IPS-15b (cell line): ENCODE results near the gene KCNH2.
"Not testable (repeated sequence)": the region's sequence is repeated elsewhere in the genome, so short reads cannot be mapped to it uniquely, and the experiment has no call there.

Source experiments
- H3K27me3 ChIP-seq: one replicate; pipeline ENCODE4 v1.6.1; 2013; ENCODE audit warnings: low read length; ENCODE audit not compliant: control insufficient read depth, insufficient read depth
- H3K36me3 ChIP-seq: one replicate; pipeline ENCODE4 v1.6.1; 2013; ENCODE audit warnings: low read length; ENCODE audit not compliant: control insufficient read depth, insufficient read depth
- H3K4me1 ChIP-seq: one replicate; pipeline ENCODE4 v1.6.1; 2013; ENCODE audit warnings: mild to moderate bottlenecking, low read length; ENCODE audit not compliant: control insufficient read depth, insufficient read depth
- H3K4me3 ChIP-seq: one replicate; pipeline ENCODE4 v1.5.1; 2013; ENCODE audit warnings: low read depth, low read length
- H3K9ac ChIP-seq: one replicate; pipeline ENCODE4 v1.6.1; 2013; ENCODE audit warnings: low read depth, mild to moderate bottlenecking, low read length
- H3K9me3 ChIP-seq: one replicate; pipeline ENCODE4 v1.6.1; 2013; ENCODE audit warnings: mild to moderate bottlenecking, low read length; ENCODE audit not compliant: control insufficient read depth, insufficient read depth

The KCNH2 gene

DNA sequence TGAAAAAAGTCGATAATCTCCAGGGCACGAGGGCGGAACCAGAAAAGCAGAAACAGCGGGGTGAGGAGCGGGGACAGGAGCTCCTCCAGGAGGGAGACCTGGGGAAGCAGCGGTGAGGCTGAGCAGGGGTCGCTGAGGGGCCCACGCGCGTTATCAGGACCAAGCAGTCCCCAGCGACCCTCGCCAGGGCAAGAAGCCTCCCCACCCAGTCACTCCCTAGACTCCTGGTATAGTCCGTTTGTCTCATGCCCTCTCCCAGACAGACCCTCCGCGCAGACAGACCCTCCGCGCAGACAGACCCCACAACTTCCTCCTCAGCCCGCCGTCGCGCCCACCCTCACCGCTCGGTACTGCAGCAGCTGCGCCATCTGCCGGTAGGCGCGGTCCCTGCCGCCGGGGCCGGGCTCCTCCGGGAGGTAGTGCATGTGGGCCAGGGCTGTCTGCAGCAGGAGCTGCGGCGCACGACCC lies 39.9 kb upstream of the KCNH2 start:
- peaks cover 57% of the 10 kb centered on the region for H3K27me3 ChIP-seq
- H3K9ac ChIP-seq, result no peak overlapping the region
- peak overlapping the region; percentile 41 for H3K4me3 ChIP-seq
- H3K9me3 ChIP-seq, result no peaks in the 10 kb centered on the region
- no peaks in the 10 kb centered on the region for H3K36me3 ChIP-seq
- H3K4me1 ChIP-seq, result no peaks in the 10 kb centered on the region

GRCh38 chr7:151017370-151017952 lies 39.3 kb upstream of the KCNH2 start:
- no peaks in the 10 kb centered on the region for H3K36me3 ChIP-seq
- peak overlapping the region; percentile 41 for H3K4me3 ChIP-seq
- no peak overlapping the region for H3K9ac ChIP-seq
- H3K27me3 ChIP-seq, result peaks cover 59% of the 10 kb centered on the region
- peaks cover 1% of the 10 kb centered on the region for H3K4me1 ChIP-seq
- H3K9me3 ChIP-seq, result no peaks in the 10 kb centered on the region

- Histone ChIP-seq H3K36me3 (no peaks in the 10 kb centered on the region), H3K9ac (no peak overlapping the region), H3K9me3 (no peaks in the 10 kb centered on the region), H3K4me3 (no peak overlapping the region), H3K27me3 (peaks cover 61% of the 10 kb centered on the region), H3K4me1 (peaks cover 4% of the 10 kb centered on the region)
Observed at GRCh38 chr7:151016942-151017341, 38.8 kb upstream of the KCNH2 start.

GRCh38 chr7:151016505-151016904 lies 38.4 kb upstream of the KCNH2 start:
- Histone ChIP-seq H3K9ac (no peak overlapping the region), H3K27me3 (peaks cover 61% of the 10 kb centered on the region), H3K4me1 (peaks cover 4% of the 10 kb centered on the region), H3K4me3 (no peak overlapping the region), H3K36me3 (no peaks in the 10 kb centered on the region), H3K9me3 (no peaks in the 10 kb centered on the region)

DNA sequence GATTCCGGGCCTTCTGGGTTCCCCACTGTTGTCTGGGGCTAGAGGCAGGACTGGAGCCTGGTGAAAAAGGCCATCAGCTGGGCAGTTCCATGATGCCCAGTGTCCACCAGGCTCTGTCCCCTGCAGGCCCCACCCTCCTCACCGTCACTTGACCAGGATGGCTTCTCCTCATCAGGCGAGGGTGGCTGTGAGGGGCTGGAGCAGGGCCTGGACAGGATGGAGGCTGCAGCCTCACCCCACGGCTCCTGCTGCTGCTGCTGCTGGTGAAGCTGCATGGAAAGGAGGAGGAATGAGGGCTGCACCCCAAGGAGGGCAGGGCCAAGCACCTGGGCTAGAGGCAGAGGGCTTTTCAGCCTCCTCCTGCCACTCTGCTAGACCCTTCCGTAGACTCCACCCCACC lies 37.8 kb upstream of the KCNH2 start:
- Histone ChIP-seq H3K27me3 (peaks cover 61% of the 10 kb centered on the region), H3K36me3 (no peaks in the 10 kb centered on the region)

DNA sequence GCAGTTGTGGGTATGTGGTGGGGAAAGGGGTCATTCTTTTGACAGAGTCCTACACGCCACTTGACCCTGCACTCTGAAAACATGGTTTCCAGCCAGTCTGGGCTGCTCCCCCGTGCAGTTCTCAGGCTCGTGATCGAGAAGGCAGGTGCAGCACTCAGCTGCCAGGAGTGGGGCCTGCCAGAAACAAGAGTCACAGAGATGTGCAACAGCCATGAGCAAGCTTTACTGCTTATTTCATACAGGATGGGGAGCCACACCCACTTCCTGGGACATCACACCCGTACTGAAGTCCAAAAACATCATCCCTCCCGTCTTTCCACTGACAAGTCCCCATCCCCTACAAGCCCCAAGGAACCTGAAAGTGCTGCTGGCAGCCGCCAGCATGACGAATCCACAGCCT lies 36.8 kb upstream of the KCNH2 start:
- Histone ChIP-seq H3K4me1 (peaks cover 4% of the 10 kb centered on the region), H3K4me3 (no peak overlapping the region), H3K9ac (no peak overlapping the region), H3K9me3 (no peaks in the 10 kb centered on the region), H3K27me3 (peaks cover 50% of the 10 kb centered on the region), H3K36me3 (no peaks in the 10 kb centered on the region)

More for the DNA sequence above, 37.8 kb upstream of the KCNH2 start:
- Histone ChIP-seq H3K9ac (no peak overlapping the region), H3K4me1 (peaks cover 4% of the 10 kb centered on the region), H3K9me3 (no peaks in the 10 kb centered on the region), H3K4me3 (no peak overlapping the region)

GRCh38 chr7:151013733-151014497 lies 35.8 kb upstream of the KCNH2 start:
- Histone ChIP-seq H3K4me3 (peak overlapping the region; percentile 53), H3K36me3 (no peaks in the 10 kb centered on the region), H3K9me3 (no peaks in the 10 kb centered on the region), H3K9ac (no peak overlapping the region), H3K27me3 (peaks cover 40% of the 10 kb centered on the region), H3K4me1 (peaks cover 4% of the 10 kb centered on the region)

- peak overlapping the region; percentile 52 for H3K4me3 ChIP-seq
Observed at GRCh38 chr7:151013356-151013732, 35.2 kb upstream of the KCNH2 start.

DNA sequence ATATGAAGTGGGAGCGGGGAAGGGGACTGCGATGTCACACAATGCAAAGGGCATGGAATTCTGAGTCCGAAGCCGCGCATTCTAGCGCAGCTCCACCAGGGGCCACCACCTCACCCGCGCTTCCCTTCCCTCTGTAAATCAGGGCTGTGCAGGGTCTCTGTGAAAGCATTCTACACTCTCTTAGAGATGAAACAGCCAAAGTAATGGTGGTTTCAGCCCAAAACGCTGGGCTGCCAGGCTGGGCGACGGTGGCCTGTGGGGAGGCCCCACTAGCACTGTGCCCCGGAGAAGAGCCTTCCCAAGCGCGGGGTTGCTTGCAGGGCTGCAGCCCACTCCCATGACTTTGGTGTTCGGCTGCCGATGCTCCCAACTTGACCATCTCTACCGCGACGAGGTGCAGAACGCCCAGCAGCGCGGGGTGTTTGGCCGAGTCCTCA lies 34.8 kb upstream of the KCNH2 start:
- no peak overlapping the region for H3K9ac ChIP-seq
- peaks cover 4% of the 10 kb centered on the region for H3K4me1 ChIP-seq
- peaks cover 32% of the 10 kb centered on the region for H3K27me3 ChIP-seq
- H3K4me3 ChIP-seq, result peak overlapping the region; percentile 52
- H3K36me3 ChIP-seq, result no peaks in the 10 kb centered on the region
- no peaks in the 10 kb centered on the region for H3K9me3 ChIP-seq

More at GRCh38 chr7:151013356-151013732, 35.2 kb upstream of the KCNH2 start:
- Histone ChIP-seq H3K9me3 (no peaks in the 10 kb centered on the region), H3K4me1 (peaks cover 4% of the 10 kb centered on the region), H3K9ac (no peak overlapping the region), H3K27me3 (peaks cover 34% of the 10 kb centered on the region), H3K36me3 (no peaks in the 10 kb centered on the region)

GRCh38 chr7:151012031-151012692 lies 34.0 kb upstream of the KCNH2 start:
- Histone ChIP-seq H3K4me1 (peaks cover 4% of the 10 kb centered on the region), H3K9ac (no peak overlapping the region), H3K36me3 (no peaks in the 10 kb centered on the region), H3K9me3 (no peaks in the 10 kb centered on the region), H3K4me3 (no peak overlapping the region), H3K27me3 (peaks cover 24% of the 10 kb centered on the region)

- H3K36me3 ChIP-seq, H3K4me1 ChIP-seq, H3K4me3 ChIP-seq, H3K9me3 ChIP-seq, H3K9ac ChIP-seq: not testable (repeated sequence)
- peaks cover 22% of the 10 kb centered on the region for H3K27me3 ChIP-seq
Observed at GRCh38 chr7:151011616-151012015, 33.5 kb upstream of the KCNH2 start.

- no peak overlapping the region for H3K9ac ChIP-seq
- H3K4me1 ChIP-seq, result peaks cover 4% of the 10 kb centered on the region
- H3K36me3 ChIP-seq, result no peaks in the 10 kb centered on the region
Observed at GRCh38 chr7:151011097-151011409, 32.9 kb upstream of the KCNH2 start.

More at GRCh38 chr7:151011097-151011409, 32.9 kb upstream of the KCNH2 start:
- no peak overlapping the region for H3K4me3 ChIP-seq
- peaks cover 20% of the 10 kb centered on the region for H3K27me3 ChIP-seq
- no peaks in the 10 kb centered on the region for H3K9me3 ChIP-seq
